OCI-M2 (cell line): ENCODE data around the gene MLF2.

Experiments used
- DNase-seq: peaks from one replicate; lab custom pipeline; 2025; ENCODE audit not compliant: unreplicated experiment; lab: John Stamatoyannopoulos, UW

MLF2 gene

GRCh38 chr12:6698352-6699046 lies 54.4 kb downstream of the MLF2 start:
- no peak for DNase-seq
